H9 (cell line): Measurements from ENCODE around the gene NFASC. TPM values are rescaled to one million over a fixed set of nuclear protein-coding genes. Genes with fewer than 3 reads are reported as not detected.

Experiments used
- DNase-seq: peaks from one replicate; pipeline ENCODE4 v3.0.0-alpha.2; 2017
- H2AFZ ChIP-seq: one replicate; pipeline ENCODE4 v1.6.1; 2013; ENCODE audit warnings: mild to moderate bottlenecking, low read length, control low read depth, moderate library complexity
- H2AK5ac ChIP-seq: 2 replicates; pipeline ENCODE4 v1.6.1; 2013; ENCODE audit warnings: low read length, control low read depth, mixed read lengths; ENCODE audit not compliant: insufficient read length
- H2BK120ac ChIP-seq: one replicate; pipeline ENCODE4 v1.6.1; 2013; ENCODE audit warnings: low read depth, mild to moderate bottlenecking, low read length, control low read depth, inconsistent platforms; ENCODE audit not compliant: poor library complexity, severe bottlenecking
- H2BK12ac ChIP-seq: 2 replicates; pipeline ENCODE4 v1.6.1; 2013; ENCODE audit warnings: low read length, control low read depth, mixed read lengths, low read depth; ENCODE audit not compliant: insufficient read length
- H2BK15ac ChIP-seq: 2 replicates; pipeline ENCODE4 v1.6.1; 2013; ENCODE audit warnings: low read depth, low read length, control low read depth
- H2BK20ac ChIP-seq: one replicate; pipeline ENCODE4 v1.6.1; 2013; ENCODE audit warnings: low read depth, mild to moderate bottlenecking, low read length, control low read depth, inconsistent platforms; ENCODE audit not compliant: poor library complexity, severe bottlenecking
- H2BK5ac ChIP-seq: 2 replicates; pipeline ENCODE4 v1.6.1; 2013; ENCODE audit warnings: low read length, control low read depth, mixed read lengths; ENCODE audit not compliant: insufficient read length
- H3K14ac ChIP-seq: 2 replicates; pipeline ENCODE4 v1.6.1; 2013; ENCODE audit warnings: low read length, control low read depth; ENCODE audit not compliant: insufficient read depth
- H3K18ac ChIP-seq: 2 replicates; pipeline ENCODE4 v1.6.1; 2013; ENCODE audit warnings: low read depth, mild to moderate bottlenecking, mixed read lengths, low read length, control low read depth; ENCODE audit not compliant: insufficient read length
- H3K23ac ChIP-seq: 2 replicates; pipeline ENCODE4 v1.6.1; 2013; ENCODE audit warnings: low read length, control low read depth, mixed read lengths, low read depth; ENCODE audit not compliant: insufficient read length
- H3K23me2 ChIP-seq: 2 replicates; pipeline ENCODE4 v1.6.1; 2013; ENCODE audit warnings: low read depth, mild to moderate bottlenecking, mixed read lengths, low read length, control low read depth; ENCODE audit not compliant: insufficient read length, poor library complexity, severe bottlenecking
- H3K27ac ChIP-seq: 2 replicates; pipeline ENCODE4 v1.5.1; 2013; ENCODE audit warnings: low read length, control low read depth, mixed read lengths, low read depth; ENCODE audit not compliant: insufficient read length
- H3K27me3 ChIP-seq: 2 replicates; pipeline ENCODE4 v1.6.1; 2013; ENCODE audit warnings: low read length, control low read depth, inconsistent platforms; ENCODE audit not compliant: insufficient read depth
- H3K4ac ChIP-seq: 2 replicates; pipeline ENCODE4 v1.6.1; 2013; ENCODE audit warnings: low read depth, mild to moderate bottlenecking, control low read depth, inconsistent platforms, low read length, moderate library complexity
- H3K4me1 ChIP-seq: 2 replicates; pipeline ENCODE4 v1.6.1; 2013; ENCODE audit warnings: low read length, control low read depth, inconsistent platforms; ENCODE audit not compliant: insufficient read depth
- H3K4me2 ChIP-seq: 2 replicates; pipeline ENCODE4 v1.6.1; 2013; ENCODE audit warnings: low read length, control low read depth, mixed read lengths; ENCODE audit not compliant: insufficient read length, insufficient read depth
- H3K56ac ChIP-seq: 2 replicates; pipeline ENCODE4 v1.6.1; 2013; ENCODE audit warnings: low read depth, mild to moderate bottlenecking, mixed read lengths, low read length, control low read depth; ENCODE audit not compliant: insufficient read length
- H3K79me1 ChIP-seq: 2 replicates; pipeline ENCODE4 v1.6.1; 2013; ENCODE audit warnings: low read depth, mild to moderate bottlenecking, moderate library complexity, low read length, control low read depth, inconsistent platforms; ENCODE audit not compliant: insufficient read depth, poor library complexity, severe bottlenecking
- H3K79me2 ChIP-seq: 2 replicates; pipeline ENCODE4 v1.6.1; 2013; ENCODE audit warnings: low read length, control low read depth, inconsistent platforms; ENCODE audit not compliant: insufficient read depth
- H3K9ac ChIP-seq: 2 replicates; pipeline ENCODE4 v1.6.1; 2013; ENCODE audit warnings: low read length, control low read depth, mixed read lengths; ENCODE audit not compliant: insufficient read length; ENCODE audit errors: extremely low read depth
- H3K9me3 ChIP-seq: one replicate; pipeline ENCODE4 v1.6.1; 2013; ENCODE audit warnings: low read depth, low read length, inconsistent platforms; ENCODE audit not compliant: control insufficient read depth
- H3T11ph ChIP-seq: one replicate; pipeline ENCODE4 v1.6.1; 2013; ENCODE audit warnings: mild to moderate bottlenecking, low read length, control low read depth, inconsistent platforms
- H4K20me1 ChIP-seq: one replicate; pipeline ENCODE4 v1.6.1; 2013; ENCODE audit not compliant: control insufficient read depth, insufficient read length, insufficient read depth
- H4K5ac ChIP-seq: 2 replicates; pipeline ENCODE4 v1.6.1; 2013; ENCODE audit warnings: low read depth, mild to moderate bottlenecking, mixed read lengths, low read length, control low read depth; ENCODE audit not compliant: insufficient read length
- H4K8ac ChIP-seq: replicated peaks from 2 replicates; pipeline ENCODE4 v1.6.1; 2013; ENCODE audit warnings: low read length, control low read depth, mixed read lengths, low read depth; ENCODE audit not compliant: insufficient read length
- H4K91ac ChIP-seq: 2 replicates; pipeline ENCODE4 v1.6.1; 2013; ENCODE audit warnings: low read depth, mild to moderate bottlenecking, moderate library complexity, mixed read lengths, low read length, control low read depth; ENCODE audit not compliant: insufficient read length
- H3K27ac Mint-ChIP-seq, 3 experiments: 2 replicates in 2 of 3; 3 replicates in 1 of 3; pipeline ENCODE4 v1.8.0; 2020 to 2021; ENCODE audit warnings: mixed read lengths in 3 of 3, mild to moderate bottlenecking in 1 of 3, moderate library complexity in 1 of 3
- H3K27me3 Mint-ChIP-seq: 2 replicates; pipeline ENCODE4 v1.8.0; 2021; ENCODE audit warnings: low read depth, mild to moderate bottlenecking, moderate library complexity, mixed read lengths
- H3K36me3 Mint-ChIP-seq, 3 experiments: 2 replicates in 2 of 3; 3 replicates in 1 of 3; pipeline ENCODE4 v1.8.0; 2020 to 2021; ENCODE audit warnings: low read depth in 3 of 3, mixed read lengths in 3 of 3; ENCODE audit not compliant: insufficient read depth in 1 of 3
- H3K4me1 Mint-ChIP-seq, 2 experiments: 2 replicates each; pipeline ENCODE4 v1.8.0; 2020; ENCODE audit warnings: mixed read lengths in 2 of 2
- H3K4me3 Mint-ChIP-seq, 2 experiments: 2 replicates in 1 of 2; 3 replicates in 1 of 2; pipeline ENCODE4 v1.8.0; 2020 to 2021; ENCODE audit warnings: mild to moderate bottlenecking in 2 of 2, mixed read lengths in 2 of 2, moderate library complexity in 1 of 2
- H3K9me3 Mint-ChIP-seq, 2 experiments: 2 replicates in 1 of 2; 3 replicates in 1 of 2; pipeline ENCODE4 v1.8.0; 2020; ENCODE audit warnings: mild to moderate bottlenecking in 2 of 2, mixed read lengths in 2 of 2, moderate library complexity in 1 of 2
- CTCF ChIP-seq: fragments of 200-600 bp; sonication (generic); conservative IDR thresholded peaks from 3 replicates; pipeline ENCODE4 v1.8.0; 2021; ENCODE audit warnings: antibody characterized with exemption, mild to moderate bottlenecking
- WGBS: extraction: QIAGEN DNeasy Blood & Tissue Kit; methylation state at CpG from one replicate; pipeline ENCODE4 v1.1.7; 2013; ENCODE audit warnings: missing lambda C conversion rate, low lambda C conversion rate, mixed read lengths; ENCODE audit not compliant: insufficient read length; ENCODE audit errors: extremely low coverage; 5-methylcytosine and 5-hydroxymethylcytosine counted together
- total RNA-seq: library from RNA; stranded (reverse); gene quantifications from 2 replicates; pipeline ENCODE4 v1.2.1, GENCODE V29; 2021

NFASC gene
- total RNA-seq, 1 experiment from 2014 or later: 5.0 TPM

GRCh38 chr1:204868340-204868700 lies 2.3 kb upstream of the NFASC start:
- H3K79me2 ChIP-seq: no peaks in the 10 kb centered on the region
- no peak overlapping the region for H3K27ac ChIP-seq
- Mint-ChIP-seq H3K27me3 (no peaks in the 10 kb centered on the region), H3K4me3 (no peak overlapping the region), H3K36me3 (no peaks in the 10 kb centered on the region; a peak in 1 of 7 replicates), H3K9me3 (no peaks in the 10 kb centered on the region), H3K4me1 (peaks cover 10 to 14% of the 10 kb centered on the region in 2 experiments; a peak in 3 of 4 replicates), H3K27ac (no peak overlapping the region)
- no peak overlapping the region for H2BK12ac ChIP-seq
- H3K4me2 ChIP-seq: no peak overlapping the region
- H4K20me1 ChIP-seq: no peaks in the 10 kb centered on the region
- no peaks in the 10 kb centered on the region for H3K9me3 ChIP-seq
- H3K14ac ChIP-seq: no peak overlapping the region
- peaks cover 2% of the 10 kb centered on the region; the same call in 1 of the 2 replicates for H3K4me1 ChIP-seq
- no CpG with 5 or more reads among the region's 7 CpGs for WGBS
- no peak overlapping the region for H2BK5ac ChIP-seq
- no peak overlapping the region for H2BK120ac ChIP-seq
- no peaks in the 10 kb centered on the region for H3K79me1 ChIP-seq
- no peak overlapping the region for H3K4ac ChIP-seq
- H2BK20ac ChIP-seq: no peak overlapping the region
- H3K56ac ChIP-seq: no peak overlapping the region
- no peak overlapping the region for H4K91ac ChIP-seq
- H3K23me2 ChIP-seq: no peaks in the 10 kb centered on the region
- no peak for DNase-seq
- no peaks in the 10 kb centered on the region for H3K27me3 ChIP-seq
- no peak overlapping the region for H2AK5ac ChIP-seq
- no peak for TF ChIP-seq CTCF
- no peak overlapping the region for H4K8ac ChIP-seq
- H3K9ac ChIP-seq: no peak overlapping the region
- no peak overlapping the region for H2AFZ ChIP-seq
- no peak overlapping the region for H3K18ac ChIP-seq
- no peak overlapping the region for H3K23ac ChIP-seq
- no peak overlapping the region for H3T11ph ChIP-seq
- no peak overlapping the region for H2BK15ac ChIP-seq
- no peak overlapping the region for H4K5ac ChIP-seq
